ENCODE data around the gene SART3.

DNA sequence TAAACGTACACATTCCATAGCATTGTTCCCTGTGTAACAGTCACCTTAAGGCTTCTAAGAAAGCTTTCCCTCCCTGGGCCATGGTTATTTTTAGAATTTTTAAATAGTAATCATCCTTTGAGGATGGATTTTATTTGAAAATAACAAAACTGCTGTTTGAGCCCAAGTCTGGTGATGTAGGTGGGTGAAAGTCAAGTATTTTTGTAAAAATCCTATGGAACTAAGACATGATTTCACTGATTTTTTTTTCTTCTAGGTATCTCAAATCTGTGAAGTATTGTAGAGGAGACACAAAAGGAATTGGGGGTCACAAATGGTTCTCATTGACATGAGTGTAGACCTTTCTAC lies 2.8 kb upstream of the SART3 start:
- TF ChIP-seq, protein P1, sequence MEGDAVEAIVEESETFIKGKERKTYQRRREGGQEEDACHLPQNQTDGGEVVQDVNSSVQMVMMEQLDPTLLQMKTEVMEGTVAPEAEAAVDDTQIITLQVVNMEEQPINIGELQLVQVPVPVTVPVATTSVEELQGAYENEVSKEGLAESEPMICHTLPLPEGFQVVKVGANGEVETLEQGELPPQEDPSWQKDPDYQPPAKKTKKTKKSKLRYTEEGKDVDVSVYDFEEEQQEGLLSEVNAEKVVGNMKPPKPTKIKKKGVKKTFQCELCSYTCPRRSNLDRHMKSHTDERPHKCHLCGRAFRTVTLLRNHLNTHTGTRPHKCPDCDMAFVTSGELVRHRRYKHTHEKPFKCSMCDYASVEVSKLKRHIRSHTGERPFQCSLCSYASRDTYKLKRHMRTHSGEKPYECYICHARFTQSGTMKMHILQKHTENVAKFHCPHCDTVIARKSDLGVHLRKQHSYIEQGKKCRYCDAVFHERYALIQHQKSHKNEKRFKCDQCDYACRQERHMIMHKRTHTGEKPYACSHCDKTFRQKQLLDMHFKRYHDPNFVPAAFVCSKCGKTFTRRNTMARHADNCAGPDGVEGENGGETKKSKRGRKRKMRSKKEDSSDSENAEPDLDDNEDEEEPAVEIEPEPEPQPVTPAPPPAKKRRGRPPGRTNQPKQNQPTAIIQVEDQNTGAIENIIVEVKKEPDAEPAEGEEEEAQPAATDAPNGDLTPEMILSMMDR (IDR thresholded peaks at IDR 0.05): no peak
- no peak for TF ChIP-seq POLR2A (IDR thresholded peaks at IDR 0.05)
